GM18511 (cell line): ENCODE results near the gene ZFP42.
"Not testable (repeated sequence)": the region's sequence is repeated elsewhere in the genome, so short reads cannot be mapped to it uniquely, and the experiment has no call there.

ENCODE experiments used
- ATAC-seq: cut with Tn5 transposase; IDR thresholded peaks from one replicate; pipeline ENCODE4 v1.9.1; 2021; ENCODE audit warnings: mild to moderate bottlenecking, moderate library complexity; ENCODE audit not compliant: unreplicated experiment

Gene ZFP42

GRCh38 chr4:187995322-187996207 is at the start of gene ZFP42:
Gene ZFP42 (plus strand): TSS chr4:187995771. CDS start chr4:188002808, 7,037 bp downstream.
- no peak for ATAC-seq

DNA sequence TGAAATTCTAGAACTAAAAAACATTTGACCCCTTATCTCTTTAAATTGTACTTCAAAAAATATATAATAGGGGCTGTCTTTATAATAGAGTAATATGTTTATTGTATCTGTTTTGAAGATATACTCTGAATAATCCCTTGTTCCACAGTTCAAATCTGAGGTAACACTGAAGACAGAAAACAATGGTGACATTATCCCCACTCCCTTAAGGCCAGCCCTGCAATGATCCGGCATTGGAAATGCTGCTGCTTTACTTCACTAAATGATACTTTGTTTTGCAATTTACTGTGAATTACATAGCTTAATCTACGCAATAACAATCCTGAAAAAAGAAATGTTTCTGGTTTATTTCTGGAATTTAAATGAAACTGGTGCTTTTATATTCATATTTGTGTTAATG is 34.4 kb upstream of the ZFP42 start:
- no peak for ATAC-seq

DNA sequence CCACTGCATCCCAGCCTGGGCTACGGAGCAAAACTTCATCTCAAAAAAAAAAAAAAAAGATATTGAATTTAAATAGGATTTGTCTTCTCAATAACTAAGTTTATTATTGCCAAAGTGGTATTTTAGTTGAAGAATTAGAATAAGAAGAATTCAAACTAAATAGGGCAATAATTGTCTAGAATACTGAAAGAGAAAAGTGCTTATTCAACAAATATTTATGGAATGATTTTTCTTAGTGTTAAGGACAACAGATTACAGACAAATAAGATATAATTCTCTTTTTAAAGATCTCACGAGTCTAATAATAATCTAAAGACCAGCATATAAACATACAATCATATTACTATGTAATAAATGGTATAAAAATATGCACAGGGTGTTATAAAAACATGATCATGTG is 33.6 kb upstream of the ZFP42 start:
- ATAC-seq = no peak

DNA sequence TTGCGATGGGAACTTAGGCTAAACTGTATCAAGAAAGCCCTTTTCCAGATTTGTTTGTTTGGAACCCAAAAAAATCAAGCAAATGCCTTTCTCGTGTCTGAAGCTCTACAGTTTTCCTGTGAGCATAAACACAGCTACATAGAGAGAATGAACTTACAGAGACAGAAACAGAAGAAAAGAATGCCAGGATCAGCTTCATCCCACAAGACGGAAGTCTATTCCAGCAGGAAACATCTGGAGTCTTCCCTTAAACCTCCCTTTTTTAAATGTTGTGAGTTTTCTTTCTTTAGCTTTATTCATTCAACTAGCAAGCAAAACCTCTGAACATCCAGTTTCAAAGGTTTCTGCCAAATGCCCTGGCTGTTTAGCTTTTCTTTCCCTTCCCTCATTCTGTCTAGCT is 32.6 kb upstream of the ZFP42 start:
- no peak for ATAC-seq

- no peak for ATAC-seq
Measured at GRCh38 chr4:187965726-187966125, 29.8 kb upstream of the ZFP42 start.

DNA sequence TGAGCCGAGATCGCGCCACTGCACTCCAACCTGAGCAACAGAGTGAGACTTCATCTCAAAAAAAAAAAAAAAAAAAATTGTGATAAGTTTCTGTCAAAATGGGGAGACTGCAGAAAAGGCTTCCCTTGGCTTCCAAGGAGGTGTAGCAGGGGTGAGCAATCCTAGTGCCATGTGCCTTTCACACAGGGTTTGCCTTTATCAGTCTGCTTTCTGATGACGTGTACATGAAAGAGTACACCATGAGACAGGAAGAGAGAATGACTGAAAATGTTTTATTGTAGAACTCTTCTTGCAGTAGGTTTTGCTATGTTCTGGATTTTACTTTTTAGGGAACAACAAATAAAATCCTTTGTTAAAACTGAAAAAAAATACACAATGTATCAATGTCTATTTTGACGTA is 23.4 kb upstream of the ZFP42 start:
- ATAC-seq = no peak

- no peak for ATAC-seq
Measured at GRCh38 chr4:187983746-187984145, 11.8 kb upstream of the ZFP42 start.

GRCh38 chr4:187992971-187993370 is 2.6 kb upstream of the ZFP42 start:
- no peak for ATAC-seq

- no peak for ATAC-seq
Measured at GRCh38 chr4:187993827-187994226, 1.7 kb upstream of the ZFP42 start.

DNA sequence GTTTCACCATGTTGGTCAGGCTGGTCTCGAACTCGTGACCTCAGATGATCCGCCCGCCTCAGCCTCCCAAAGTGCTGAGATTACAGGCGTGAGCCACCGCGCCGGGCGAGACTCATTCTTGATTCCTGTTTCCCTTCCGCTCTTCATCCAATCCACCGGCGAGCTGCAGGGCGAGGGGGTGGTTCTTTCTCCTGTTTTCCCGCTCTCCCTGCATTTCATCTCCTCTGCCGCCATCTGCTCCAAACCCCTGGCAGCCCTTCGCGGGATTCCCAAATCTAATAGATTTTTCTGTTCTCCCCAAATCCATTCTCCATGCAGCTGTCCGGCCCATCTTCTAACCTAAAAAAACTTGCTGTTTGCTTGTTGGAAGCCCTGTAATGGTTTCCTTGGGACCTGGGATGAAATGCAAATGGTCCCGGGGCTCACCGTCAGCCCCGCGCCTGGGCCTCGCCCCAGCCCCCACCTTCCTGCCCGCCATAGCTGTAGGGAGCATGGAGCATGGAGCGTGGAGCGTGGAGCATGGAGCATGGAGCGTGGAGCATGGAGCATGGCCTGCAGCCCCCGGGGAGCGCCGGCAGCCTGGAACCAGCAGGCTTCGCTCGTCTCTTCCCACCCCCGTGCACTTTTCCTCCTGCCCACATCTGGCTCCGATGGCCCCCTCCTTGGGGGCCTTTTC is 1.1 kb downstream of the ZFP42 start:
- no peak for ATAC-seq

DNA sequence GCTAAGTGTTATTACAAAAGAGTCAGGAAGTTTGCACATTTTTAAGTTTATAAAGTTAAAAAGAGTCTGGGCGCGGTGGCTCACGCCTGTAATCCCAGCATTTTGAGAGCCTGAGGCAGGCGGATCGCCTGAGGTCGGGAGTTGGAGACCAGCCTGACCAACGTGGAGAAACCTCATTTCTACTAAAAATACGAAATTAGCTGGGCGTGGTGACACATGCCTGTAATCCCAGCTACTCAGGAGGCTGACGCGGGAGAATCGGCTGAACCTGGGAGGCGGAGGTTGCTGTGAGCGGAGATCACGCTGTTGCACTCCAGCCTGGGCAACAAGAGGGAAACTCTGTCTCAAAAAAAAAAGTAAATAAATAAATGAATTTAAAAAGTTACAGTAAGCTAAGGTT is 2.4 kb downstream of the ZFP42 start:
- ATAC-seq = not testable (repeated sequence)

DNA sequence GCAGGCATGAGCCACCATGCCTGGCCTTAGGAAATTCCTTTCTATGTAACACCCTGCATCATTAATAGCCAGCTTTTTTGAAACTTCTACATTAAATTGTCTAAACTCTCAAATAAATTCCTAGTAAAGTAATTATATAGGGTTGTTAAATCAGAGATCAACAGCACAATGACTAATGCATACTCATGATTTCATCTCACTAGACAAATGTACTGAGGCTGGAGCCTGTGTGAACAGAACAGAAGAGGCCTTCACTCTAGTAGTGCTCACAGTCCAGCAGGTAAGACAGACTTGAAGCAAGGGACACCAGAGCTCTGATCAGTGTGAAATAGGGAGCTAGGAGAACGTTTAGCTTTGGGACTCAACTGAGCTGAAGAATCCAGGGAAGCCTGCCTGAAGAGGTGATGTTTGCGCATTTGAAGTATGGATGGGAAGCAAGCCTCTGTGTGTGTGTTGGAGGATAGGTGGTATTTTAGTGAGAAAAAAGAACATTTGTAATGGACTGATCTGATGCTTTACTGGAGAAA is 3.9 kb downstream of the ZFP42 start:
- ATAC-seq = no peak

DNA sequence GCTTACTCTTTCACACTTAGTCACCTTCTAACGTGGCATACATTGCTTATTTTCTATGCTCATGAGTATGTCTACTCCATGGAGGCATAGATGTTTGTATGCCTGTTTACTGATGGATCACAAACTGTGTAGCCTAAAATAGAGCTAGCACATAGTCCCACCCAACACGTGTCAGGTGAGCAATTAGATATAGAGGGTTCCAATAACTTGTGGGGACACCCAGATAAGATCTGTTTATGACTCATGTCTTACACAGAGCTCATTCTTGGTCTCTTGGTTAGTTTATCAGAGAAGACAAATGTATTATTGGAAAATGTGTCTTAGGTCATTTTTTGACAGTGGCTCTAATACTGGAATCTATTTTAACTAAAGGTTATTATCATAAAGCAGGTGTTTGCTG is 6.8 kb downstream of the ZFP42 start:
- no peak for ATAC-seq

DNA sequence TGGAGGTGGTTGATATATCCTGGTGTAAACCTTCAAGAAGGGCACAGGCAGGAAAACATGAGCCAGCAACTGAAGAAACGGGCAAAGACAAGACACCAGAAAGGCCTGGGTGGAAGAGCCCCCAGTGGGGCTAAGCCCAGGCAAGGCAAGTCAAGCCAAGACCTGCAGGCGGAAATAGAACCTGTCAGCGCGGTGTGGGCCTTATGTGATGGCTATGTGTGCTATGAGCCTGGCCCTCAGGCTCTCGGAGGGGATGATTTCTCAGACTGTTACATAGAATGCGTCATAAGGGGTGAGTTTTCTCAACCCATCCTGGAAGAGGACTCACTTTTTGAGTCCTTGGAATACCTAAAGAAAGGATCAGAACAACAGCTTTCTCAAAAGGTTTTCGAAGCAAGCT is 7.2 kb downstream of the ZFP42 start:
- ATAC-seq = no peak

DNA sequence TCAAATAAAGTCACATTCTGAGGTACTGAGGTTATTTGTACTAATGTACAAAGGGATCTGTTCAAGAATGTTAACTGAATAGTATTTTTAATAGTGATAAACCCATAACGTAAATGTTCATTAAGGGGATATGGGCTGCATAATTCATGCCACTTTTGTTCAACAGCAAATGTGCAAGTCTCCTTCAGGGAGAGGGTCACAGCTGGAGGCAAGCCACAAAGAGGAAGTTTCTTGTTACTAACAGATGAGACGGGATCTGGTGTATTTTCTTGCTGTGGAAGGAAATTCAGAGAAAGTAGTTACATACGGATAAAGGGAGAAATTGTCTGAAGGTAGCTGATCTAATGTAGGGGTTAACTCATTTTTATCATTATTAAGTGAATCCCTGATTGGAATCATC is 10.0 kb downstream of the ZFP42 start:
- ATAC-seq = no peak

GRCh38 chr4:188006285-188006848 is 10.8 kb downstream of the ZFP42 start:
- ATAC-seq = no peak

- ATAC-seq = no peak
Measured at GRCh38 chr4:188008377-188008776, 12.8 kb downstream of the ZFP42 start.

DNA sequence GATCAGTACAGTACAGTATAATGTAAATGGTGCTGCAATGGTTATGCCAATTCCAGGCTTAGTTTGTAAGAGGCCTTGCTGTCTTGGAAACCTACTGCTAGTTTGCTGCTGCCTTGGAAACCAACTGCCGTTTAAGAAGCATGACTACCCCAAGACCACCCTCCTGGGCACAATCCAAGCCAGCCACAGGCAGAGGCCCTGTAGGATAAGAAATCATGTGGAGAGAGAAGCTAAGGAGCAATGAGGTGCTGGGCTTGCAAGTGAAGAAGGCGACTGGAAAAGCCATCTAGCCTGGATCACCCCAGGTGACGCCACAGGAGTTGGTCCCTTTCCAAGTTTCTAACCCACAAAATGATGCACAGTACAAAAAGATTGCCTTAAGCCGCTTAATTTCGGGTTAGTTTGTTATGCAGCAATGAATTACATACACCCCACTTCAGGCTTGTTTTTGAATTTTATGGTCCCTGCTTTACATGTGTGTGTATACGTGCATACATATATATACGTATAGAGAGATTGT is 16.9 kb downstream of the ZFP42 start:
- ATAC-seq = no peak

GRCh38 chr4:188015025-188015940 is 19.7 kb downstream of the ZFP42 start:
- no peak for ATAC-seq

GRCh38 chr4:188016754-188017153 is 21.2 kb downstream of the ZFP42 start:
- ATAC-seq = no peak
